Hematopoietic multipotent progenitor cell treated with erythropoietin and hydrocortisone succinate and interleukin-3 and kit ligand, for 6 days (in vitro differentiated cells): Measurements from ENCODE around the gene XKR7.

Source experiments
- DNase-seq: peaks from one replicate; pipeline ENCODE4 v3.0.0-alpha.2; 2015

Gene XKR7

GRCh38 chr20:31945785-31946184, 22.2 kb upstream of the XKR7 start:
- DNase-seq, result no peak

- peak; percentile 29 for DNase-seq
Measured at GRCh38 chr20:31948008-31948407, 19.9 kb upstream of the XKR7 start.

- DNase-seq, result peak; percentile 83
Measured at GRCh38 chr20:31949877-31950646, 17.9 kb upstream of the XKR7 start.

- no peak for DNase-seq
Measured at GRCh38 chr20:31951203-31951529, 16.8 kb upstream of the XKR7 start.

- peak; percentile 98 for DNase-seq
Measured at GRCh38 chr20:31951530-31952453, 16.2 kb upstream of the XKR7 start, which contains the start of gene PDRG1. Gene PDRG1, minus strand, starts transcription at chr20:31952046. Its CDS starts 85 bp downstream, at chr20:31951961.

- DNase-seq, result no peak
Measured at GRCh38 chr20:31953556-31954148, 14.3 kb upstream of the XKR7 start.

- no peak for DNase-seq
Measured at GRCh38 chr20:31954500-31954899, 13.5 kb upstream of the XKR7 start.

GRCh38 chr20:31956556-31957526, 11.1 kb upstream of the XKR7 start:
- peak; percentile 55 for DNase-seq

DNA sequence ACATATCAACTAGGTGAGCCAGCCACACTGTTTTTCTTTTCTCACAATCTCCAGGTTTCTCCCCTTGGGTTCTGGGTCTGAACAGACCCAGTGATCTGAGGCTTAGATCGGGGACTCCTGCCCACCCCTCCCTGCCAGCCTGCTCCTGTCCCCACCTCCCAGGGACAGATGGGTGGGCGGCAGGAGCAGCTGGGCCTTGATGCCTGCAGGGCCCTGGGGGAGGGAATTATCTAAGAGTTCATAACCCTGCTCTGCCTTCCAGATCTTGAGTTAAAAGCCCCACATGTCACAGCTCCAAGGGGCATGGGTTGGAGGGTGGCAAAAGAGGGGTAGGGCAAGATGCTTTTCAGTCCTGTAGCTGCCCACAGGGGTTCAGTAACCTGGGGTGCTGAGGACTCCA, 5.2 kb upstream of the XKR7 start:
- no peak for DNase-seq

DNA sequence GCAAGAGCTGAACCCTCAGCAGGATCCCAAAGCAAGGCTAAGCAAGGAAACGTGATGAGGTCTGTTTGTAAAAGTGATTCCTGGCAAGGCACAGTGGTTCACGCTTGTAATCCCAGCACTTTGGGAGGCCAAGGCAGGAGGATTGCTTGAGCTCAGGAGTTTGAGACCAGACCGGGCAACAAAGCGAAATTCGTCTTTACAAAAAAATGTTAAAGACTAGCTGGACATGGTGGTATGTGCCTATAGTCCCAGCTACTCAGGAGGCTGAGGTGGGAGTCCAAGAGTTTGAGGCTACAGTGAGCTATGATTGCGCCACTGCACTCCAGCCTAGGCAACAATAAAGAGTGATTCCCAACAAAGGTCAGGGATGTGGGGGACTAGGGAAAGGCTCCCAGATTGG, 4.1 kb upstream of the XKR7 start:
- no peak for DNase-seq

DNA sequence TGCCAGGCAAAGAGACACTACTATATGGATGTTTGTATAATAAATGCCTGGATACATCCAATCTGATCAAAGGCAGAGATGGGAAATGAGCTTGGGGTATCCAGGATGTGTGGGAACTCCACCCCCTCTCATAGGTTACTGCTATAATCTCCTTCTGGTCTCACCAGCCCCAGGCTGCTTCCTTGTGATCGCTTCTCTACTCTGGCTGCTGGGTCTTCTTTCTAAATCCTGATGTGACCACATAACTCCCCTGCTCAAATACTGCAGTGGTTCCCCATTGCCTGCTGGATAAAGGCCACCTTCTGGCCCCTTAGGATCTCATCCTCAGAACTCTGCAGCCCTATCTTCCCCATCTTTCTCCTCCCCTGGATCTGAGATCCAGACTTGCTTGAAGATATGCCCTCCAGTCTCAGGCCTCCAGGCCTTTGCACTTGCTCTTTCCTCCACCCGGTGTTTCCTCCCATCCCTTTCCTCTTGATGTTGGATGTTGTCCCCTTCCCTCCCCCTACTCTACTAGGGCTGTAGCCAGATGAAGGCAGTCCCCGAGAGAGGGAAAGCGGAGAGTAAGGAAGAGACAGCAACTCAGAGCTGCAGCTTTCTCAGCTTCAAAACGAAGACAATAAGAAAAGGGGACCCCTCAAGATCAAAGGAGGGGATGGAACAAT, 828 bp upstream of the XKR7 start:
- DNase-seq, result no peak

DNA sequence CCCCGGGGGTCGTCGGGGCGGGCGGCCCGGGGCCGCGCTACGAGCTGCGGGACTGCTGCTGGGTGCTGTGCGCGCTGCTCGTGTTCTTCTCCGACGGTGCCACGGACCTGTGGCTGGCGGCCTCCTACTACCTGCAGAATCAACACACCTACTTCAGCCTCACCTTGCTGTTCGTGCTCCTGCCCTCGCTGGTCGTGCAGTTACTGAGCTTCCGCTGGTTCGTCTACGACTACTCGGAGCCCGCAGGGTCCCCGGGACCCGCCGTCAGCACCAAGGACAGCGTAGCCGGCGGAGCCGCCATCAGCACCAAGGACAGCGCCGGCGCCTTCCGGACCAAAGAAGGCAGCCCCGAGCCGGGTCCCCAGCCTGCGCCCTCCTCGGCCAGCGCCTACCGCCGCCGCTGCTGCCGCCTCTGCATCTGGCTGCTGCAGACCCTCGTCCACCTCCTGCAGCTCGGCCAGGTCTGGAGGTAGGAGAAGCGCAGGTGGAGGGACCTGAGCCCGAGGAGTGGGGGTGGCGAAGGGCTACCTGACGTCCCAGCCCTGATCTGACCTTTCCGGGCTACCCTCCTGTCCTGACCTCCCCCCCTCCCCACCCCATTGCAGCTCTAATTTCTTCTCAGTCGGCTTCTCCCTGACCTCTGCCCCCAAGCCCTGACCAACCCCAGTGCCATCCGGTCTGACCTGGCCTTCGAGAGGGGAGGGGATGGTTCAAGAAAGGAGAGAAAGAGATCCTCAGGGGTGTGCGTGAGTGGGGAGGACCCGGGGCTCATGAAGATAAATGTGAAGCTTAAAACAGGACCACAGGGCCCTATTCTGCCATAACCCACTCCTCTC, 558 bp downstream of the XKR7 start:
- DNase-seq, result peak; percentile 84

DNA sequence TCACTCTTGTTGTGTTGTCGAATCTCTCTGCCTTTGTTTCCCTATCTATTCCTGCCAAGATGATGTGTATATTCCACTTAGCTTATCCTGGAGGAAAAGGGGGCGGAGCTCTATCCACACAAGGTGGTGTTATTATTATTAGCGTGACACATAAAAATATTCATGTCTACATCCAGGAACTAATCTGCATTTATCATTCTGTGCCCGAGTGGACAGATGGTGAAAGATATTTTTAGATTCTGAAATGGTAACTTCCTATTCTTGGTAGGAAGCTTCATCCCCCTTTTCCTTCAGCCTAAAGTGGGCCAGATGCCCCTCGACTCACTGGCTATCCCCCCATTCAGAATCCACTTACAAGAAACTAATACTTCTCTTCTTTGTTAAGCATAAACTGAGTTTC, 2.0 kb downstream of the XKR7 start:
- DNase-seq, result no peak

DNA sequence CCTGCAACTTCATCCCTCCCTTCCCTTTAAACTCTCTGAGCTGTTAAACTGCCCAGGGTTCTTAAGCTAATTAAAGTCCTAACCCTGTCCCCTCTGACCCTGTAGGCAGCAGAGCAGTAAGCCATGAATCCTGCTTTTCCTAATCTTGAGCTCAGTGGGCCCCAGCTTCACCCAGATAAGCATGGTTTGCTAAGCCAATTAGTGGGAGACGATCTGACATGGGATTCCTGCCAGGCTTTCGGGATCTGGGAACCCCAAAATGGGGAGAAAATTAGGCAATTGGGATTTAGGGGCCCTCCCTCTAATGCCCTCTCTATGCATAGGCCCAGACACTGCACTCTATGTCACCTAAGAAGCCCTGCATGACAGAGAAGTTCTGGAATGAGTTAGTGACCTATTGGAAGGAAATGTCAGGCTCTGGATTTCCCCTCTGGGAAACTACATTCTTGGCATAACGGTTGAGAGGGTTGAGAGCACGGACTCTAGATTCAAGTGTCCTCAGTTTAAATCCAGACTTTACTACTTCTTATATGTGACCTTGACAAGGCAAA, 4.6 kb downstream of the XKR7 start:
- no peak for DNase-seq

GRCh38 chr20:31974296-31974695, 6.3 kb downstream of the XKR7 start:
- DNase-seq, result no peak

GRCh38 chr20:31974951-31975487, 7.1 kb downstream of the XKR7 start:
- no peak for DNase-seq

DNA sequence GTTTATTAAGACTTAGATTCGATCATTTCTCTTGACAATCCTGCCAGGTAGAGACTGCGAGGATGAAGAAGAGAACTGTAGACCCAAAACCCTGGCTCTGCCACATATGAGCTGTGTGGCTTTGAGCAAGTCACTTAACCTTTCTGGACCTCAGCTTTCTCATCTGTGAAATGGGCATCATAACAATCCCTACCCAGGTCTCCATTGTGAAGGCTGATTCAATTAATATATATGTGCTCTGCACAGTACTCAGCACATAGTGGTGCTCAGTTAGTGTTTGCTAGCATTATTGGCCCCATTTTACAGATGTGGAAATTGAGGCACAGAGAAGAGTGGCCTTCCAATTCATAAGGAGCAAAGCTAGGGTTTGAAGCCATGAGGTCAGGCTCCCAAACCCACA, 7.9 kb downstream of the XKR7 start:
- no peak for DNase-seq

DNA sequence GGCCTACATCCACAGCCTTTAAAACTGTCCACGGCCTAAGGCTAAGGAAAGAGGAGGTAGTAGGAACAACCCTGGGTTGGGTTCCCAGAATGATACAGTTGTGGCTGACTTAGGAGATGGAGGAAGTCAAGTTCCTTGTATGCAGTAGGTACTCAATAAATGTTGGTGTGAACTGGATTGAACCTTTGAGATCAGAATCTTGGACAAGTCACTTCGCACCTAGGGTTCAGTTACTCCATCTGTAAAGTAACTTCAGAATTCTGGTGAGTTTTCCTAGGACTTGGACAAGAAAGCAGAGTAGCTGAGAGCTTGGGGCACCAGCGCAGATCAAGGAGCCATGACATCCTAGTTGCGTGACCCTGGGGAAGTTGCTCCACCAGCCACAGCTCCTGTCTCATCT, 9.1 kb downstream of the XKR7 start:
- DNase-seq, result no peak

- DNase-seq, result no peak
Measured at GRCh38 chr20:31979713-31980426, 11.9 kb downstream of the XKR7 start.

DNA sequence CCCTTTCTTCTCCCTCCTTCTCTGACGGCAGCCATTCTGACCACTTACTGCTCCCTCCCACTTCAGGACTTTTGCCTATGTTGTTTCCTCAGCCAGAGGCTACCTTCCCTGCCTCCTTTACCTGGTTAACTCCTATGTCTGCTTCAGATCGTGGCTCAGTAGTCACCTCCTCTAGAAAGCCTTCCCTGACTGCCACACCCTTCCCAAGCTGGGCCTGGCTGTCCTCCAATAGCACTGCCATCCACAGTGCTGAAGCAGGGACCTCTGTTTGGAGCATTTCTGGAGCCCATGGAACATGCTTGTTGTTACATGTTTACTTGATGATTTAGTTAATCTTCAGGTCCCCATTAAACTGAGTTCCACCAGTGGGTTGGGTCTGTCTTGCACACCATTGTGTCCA, 13.8 kb downstream of the XKR7 start:
- DNase-seq, result no peak
